ENCODE measurements around the gene ARHGAP24.

DNA sequence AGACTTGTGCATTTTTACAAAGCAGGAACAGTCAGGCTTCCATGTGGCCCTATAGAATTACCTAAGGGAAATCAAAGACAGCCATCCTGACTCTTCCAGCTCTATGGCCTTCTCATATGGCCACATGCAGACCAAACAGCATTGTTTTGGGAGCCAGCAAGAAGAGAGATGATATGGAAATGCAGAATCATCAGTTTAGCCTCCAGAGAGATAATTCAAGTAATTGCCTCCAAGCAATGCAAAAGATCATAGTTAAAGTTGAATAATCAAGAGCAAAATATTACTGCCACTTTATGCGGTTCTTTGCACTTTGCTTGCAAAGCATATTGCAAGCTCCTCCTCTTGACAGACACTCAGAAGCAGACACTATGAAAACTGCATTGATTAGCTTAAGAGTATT is 207.4 kb downstream of the ARHGAP24 start:
- TF ChIP-seq YY1 (IDR thresholded peaks at IDR 0.05; ENCODE audit: low read depth) = no peak
- TF ChIP-seq, protein P1, sequence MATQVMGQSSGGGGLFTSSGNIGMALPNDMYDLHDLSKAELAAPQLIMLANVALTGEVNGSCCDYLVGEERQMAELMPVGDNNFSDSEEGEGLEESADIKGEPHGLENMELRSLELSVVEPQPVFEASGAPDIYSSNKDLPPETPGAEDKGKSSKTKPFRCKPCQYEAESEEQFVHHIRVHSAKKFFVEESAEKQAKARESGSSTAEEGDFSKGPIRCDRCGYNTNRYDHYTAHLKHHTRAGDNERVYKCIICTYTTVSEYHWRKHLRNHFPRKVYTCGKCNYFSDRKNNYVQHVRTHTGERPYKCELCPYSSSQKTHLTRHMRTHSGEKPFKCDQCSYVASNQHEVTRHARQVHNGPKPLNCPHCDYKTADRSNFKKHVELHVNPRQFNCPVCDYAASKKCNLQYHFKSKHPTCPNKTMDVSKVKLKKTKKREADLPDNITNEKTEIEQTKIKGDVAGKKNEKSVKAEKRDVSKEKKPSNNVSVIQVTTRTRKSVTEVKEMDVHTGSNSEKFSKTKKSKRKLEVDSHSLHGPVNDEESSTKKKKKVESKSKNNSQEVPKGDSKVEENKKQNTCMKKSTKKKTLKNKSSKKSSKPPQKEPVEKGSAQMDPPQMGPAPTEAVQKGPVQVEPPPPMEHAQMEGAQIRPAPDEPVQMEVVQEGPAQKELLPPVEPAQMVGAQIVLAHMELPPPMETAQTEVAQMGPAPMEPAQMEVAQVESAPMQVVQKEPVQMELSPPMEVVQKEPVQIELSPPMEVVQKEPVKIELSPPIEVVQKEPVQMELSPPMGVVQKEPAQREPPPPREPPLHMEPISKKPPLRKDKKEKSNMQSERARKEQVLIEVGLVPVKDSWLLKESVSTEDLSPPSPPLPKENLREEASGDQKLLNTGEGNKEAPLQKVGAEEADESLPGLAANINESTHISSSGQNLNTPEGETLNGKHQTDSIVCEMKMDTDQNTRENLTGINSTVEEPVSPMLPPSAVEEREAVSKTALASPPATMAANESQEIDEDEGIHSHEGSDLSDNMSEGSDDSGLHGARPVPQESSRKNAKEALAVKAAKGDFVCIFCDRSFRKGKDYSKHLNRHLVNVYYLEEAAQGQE (IDR thresholded peaks at IDR 0.05; ENCODE audit: low read depth) = no peak
- no peak for TF ChIP-seq EP300 (IDR thresholded peaks at IDR 0.05; ENCODE audit: borderline replicate concordance)
- TF ChIP-seq TCF12 (IDR thresholded peaks at IDR 0.05; ENCODE audit: low read depth) = no peak
- no peak for TF ChIP-seq TEAD4 (IDR thresholded peaks at IDR 0.05)
- TF ChIP-seq MAX (IDR thresholded peaks at IDR 0.05) = no peak
- no peak for TF ChIP-seq TAF1 (IDR thresholded peaks at IDR 0.05; ENCODE audit: low read depth)
- TF ChIP-seq RAD21 (IDR thresholded peaks at IDR 0.05; ENCODE audit: low read depth) = no peak
- TF ChIP-seq FOXM1 (IDR thresholded peaks at IDR 0.05; ENCODE audit: borderline replicate concordance, low read depth) = no peak
